OCI-M1 (cell line): ENCODE data around the gene THAP10.

Experiments
- DNase-seq: peaks from one replicate; lab custom pipeline; 2025; lab: John Stamatoyannopoulos, UW

THAP10 gene

GRCh38 chr15:70853973-70854665 is 38.1 kb downstream of the THAP10 start, which contains the start of gene LARP6:
Gene LARP6 (minus strand): TSS chr15:70854157. CDS start chr15:70854088, 69 bp downstream.
- no peak for DNase-seq

GRCh38 chr15:70853318-70853972 is 38.8 kb downstream of the THAP10 start:
- DNase-seq, result no peak

- no peak for DNase-seq
These were observed 39.5 kb downstream of the THAP10 start for GRCh38 chr15:70852501-70853317.

- no peak for DNase-seq
These were observed 40.3 kb downstream of the THAP10 start for GRCh38 chr15:70851889-70852288.

- DNase-seq, result no peak
These were observed 46.5 kb downstream of the THAP10 start for GRCh38 chr15:70845602-70846360.

GRCh38 chr15:70837476-70837875 is 54.8 kb downstream of the THAP10 start:
- no peak for DNase-seq

- no peak for DNase-seq
These were observed 56.4 kb downstream of the THAP10 start for GRCh38 chr15:70835841-70836240.

- no peak for DNase-seq
These were observed 56.8 kb downstream of the THAP10 start for GRCh38 chr15:70835415-70835814.

GRCh38 chr15:70834999-70835398 is 57.2 kb downstream of the THAP10 start:
- no peak for DNase-seq

GRCh38 chr15:70833861-70834765 is 58.1 kb downstream of the THAP10 start:
- no peak for DNase-seq

GRCh38 chr15:70833422-70833821 is 58.8 kb downstream of the THAP10 start:
- no peak for DNase-seq

- no peak for DNase-seq
These were observed 60.1 kb downstream of the THAP10 start for GRCh38 chr15:70832176-70832575.
